KG1 (cell line): ENCODE results near the gene HDAC4.

Source experiments
- DNase-seq: peaks from one replicate; lab custom pipeline; 2025; lab: John Stamatoyannopoulos, UW

The HDAC4 gene

DNA sequence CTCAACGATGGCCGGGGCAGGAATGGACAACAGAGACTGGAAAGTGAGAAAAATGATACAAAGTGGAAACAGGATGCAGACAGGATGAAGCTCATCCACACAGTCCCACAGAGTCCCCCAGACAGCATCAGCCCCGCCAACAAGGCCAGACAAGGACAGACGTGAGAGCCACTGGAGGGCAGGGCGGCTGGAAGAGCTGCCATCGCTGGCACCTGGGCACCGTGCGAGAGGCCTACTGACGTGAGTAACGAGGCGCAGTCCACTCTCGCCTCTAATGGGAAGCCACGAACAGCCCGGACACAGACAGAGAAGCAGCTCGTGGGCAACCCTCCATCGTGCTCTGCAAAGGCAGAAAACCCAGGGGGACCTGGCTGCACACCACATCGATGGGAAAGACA is 17.1 kb downstream of the HDAC4 start:
- DNase-seq, result no peak

GRCh38 chr2:239383036-239383758 is 17.6 kb downstream of the HDAC4 start:
- no peak for DNase-seq

DNA sequence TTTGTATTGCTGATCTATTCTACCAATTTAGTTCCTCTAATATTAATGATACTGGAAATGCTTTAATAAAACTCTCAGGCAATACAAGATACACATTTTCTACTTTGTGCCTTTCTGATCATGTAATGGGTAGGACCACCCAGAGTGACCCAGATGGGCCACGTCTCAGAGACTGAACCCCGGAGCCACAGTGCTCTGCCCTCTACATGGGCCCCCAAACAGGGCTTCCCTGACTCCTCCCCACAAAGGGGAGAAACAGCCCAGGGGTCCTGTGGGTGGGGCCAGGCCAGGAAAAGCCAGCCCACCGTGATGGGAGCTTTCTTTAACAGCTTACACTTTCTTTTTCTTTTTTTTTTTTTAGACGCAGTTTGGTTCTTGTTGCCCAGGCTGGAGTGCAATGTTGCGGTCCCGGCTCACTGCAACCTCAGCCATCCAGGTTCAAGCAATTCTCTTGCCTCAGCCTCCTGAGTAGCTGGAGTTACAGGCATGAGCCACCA is 18.4 kb downstream of the HDAC4 start:
- no peak for DNase-seq

DNA sequence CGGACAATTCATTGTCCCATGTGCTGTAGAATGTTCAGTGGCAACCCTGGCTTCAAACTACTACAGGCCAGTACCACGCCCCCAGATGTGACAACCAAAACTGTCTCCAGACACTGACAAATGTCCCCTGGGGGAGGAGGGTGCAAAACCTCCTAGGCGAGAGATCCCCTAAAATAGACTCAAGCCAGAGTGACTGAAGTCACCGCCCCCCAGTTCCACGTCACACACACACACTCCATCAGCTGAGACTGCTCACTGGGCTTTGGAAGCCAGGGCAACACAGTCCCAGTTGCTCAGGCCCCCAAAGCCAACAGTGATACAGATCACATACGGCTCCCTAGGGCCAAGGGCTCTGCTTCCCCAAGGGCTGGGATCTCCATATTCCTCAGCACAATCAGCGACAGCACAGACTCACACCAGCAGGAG is 19.1 kb downstream of the HDAC4 start:
- no peak for DNase-seq

- no peak for DNase-seq
Measured at GRCh38 chr2:239380831-239381708, 19.8 kb downstream of the HDAC4 start.

- DNase-seq, result no peak
Measured at GRCh38 chr2:239379641-239380170, 21.1 kb downstream of the HDAC4 start.

DNA sequence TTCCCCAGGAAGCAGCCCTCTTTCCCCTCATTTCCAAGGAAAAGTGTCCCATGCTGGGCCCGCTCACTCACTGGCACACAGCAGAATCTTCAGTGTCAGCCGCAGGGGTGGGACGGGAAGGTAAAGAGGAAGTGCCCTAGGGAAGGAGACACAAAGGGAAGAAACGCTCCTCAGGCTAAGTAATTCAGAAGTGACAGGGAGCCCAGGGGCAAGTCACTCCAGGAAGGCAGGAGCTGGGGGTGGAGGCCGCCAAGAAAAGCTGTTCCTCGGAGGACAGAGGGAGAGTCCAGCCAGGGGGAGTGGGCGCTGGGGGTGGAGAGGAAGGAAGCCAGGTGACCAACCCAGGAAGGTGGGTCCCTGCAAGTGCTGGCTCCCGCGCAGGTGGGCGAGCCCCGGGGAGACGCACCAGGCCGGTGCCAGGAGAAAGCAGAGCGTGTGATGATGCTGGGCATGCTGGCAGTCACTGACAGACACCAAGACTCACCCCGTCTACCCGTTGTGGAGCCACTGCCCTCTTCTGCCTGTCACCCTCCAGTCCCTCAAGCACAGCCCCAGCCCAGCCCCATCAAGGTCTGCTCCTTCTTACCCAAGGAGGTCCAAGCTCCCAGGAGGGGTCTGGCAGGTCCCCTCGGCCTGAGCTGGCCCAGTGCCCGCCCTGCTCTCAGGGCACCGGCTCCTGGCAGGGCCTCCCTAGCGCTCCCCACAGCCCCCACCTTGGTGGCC is 21.7 kb downstream of the HDAC4 start:
- DNase-seq, result no peak

GRCh38 chr2:239378021-239378917 is 22.6 kb downstream of the HDAC4 start:
- DNase-seq, result no peak

GRCh38 chr2:239377591-239377990 is 23.2 kb downstream of the HDAC4 start:
- no peak for DNase-seq

DNA sequence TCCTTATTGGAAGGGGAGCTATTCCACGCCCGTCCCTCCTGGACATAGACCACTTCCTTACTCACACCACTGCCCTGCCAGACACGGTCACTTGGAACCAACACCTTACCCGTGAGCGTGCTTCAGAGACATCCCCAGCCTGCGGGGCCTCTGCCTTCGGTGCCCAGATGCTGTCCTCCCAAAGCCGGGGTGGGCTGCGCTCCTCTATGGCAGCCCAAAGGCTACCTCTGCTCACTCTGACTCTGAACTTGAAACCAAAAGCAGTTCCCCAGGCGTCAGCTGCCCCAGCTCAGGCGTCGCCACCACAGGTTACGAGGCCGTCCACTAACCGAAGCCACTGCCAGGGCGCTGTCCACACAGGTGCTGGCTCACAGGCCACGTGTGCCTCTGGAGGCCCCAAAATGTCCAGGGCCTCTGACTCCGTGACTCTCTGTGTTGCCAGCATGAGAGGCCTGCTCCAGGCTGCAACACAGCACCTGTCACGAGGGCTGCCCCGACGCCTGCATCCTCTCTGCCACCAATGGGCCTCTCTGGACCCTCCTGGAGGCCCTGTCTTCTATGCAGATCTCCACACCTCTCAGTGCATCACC is 23.8 kb downstream of the HDAC4 start:
- no peak for DNase-seq

DNA sequence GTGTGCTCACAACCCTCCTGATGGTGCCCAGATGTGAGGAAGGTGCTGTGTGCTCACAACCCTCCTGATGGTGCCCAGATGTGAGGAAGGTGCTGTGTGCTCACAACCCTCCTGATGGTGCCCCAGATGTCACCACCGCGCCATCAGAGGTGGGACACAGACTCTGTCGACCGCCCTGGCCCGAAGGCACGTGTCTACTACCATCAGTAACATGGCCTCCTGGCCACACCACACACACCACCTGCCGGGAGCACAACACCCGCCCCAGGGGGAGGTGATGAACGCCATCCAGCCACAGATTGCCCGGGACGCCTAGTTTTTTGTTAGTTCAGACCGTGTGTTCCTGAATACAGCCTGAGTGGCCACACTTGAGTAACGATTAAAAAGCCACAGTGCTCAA is 24.5 kb downstream of the HDAC4 start:
- no peak for DNase-seq

DNA sequence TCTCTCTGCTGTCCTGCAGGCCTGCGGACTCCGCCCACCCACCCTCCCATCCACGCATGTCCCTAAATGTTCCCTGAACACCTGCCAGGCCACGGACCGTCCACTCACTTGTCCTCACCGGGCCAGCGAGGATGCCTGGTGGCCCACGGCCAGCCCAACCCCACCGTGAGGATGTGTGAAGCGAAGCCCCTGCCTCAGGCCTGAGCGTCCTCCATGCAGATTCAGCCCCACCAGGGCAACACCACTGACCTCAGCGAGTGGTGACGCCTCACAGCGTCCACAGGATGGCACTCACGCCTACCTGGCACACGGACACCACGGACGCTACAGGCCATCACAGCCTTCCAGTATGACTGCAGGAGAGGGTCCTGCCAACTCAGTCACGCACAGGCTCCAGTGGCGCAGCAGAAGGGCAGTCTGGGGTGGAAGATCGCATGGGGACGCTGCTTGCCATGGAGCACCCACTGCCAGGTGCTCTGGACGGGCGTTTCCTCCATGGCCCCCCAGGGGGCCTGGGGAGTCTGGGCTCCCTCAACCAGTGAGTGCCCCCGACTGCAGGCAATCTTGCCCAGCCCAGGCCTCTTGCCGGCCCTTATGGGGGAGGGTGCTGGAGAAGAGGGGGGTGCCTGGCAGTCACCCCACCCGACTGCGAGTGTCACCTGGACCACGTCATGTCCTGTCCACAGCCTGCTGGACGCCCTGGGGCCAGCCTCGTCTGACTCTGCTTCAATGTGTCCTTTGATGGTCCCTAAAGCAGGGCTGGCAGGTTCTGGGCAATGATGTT is 25.4 kb downstream of the HDAC4 start:
- no peak for DNase-seq

DNA sequence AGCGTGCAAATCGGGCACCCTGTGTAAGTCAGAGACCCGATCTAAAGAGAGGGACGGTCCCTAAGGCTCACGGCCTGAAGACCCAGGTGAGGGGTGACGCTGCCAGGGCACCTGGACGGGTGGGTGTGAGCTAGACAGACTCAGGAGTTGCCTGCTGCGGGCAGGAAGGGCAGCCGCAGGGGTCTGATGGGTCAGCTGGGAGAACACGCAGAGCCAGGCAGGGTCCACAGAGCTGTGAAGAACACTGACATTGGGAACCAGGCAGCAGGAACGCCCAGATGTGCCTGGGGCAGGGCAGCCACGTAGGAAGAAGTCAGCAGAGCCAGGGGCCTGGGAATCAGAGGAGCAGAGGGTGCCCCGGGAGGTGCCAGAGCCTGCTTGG is 25.9 kb downstream of the HDAC4 start:
- DNase-seq, result no peak

GRCh38 chr2:239372835-239373234 is 28.0 kb downstream of the HDAC4 start:
- DNase-seq, result no peak

GRCh38 chr2:239371726-239372686 is 28.8 kb downstream of the HDAC4 start:
- DNase-seq, result no peak

- no peak for DNase-seq
Measured at GRCh38 chr2:239370876-239371725, 29.7 kb downstream of the HDAC4 start.

- no peak for DNase-seq
Measured at GRCh38 chr2:239370403-239370802, 30.4 kb downstream of the HDAC4 start.

GRCh38 chr2:239369631-239370161 is 31.1 kb downstream of the HDAC4 start:
- no peak for DNase-seq
